ENCODE results near the gene CALHM6. TPM values are rescaled to one million over a fixed set of nuclear protein-coding genes. Genes with fewer than 3 reads are reported as not detected.
"Not testable (repeated sequence)": the region's sequence is repeated elsewhere in the genome, so short reads cannot be mapped to it uniquely, and the experiment has no call there.

The CALHM6 gene
- total RNA-seq, 1 donor from 2014 or later = 2.2 TPM

DNA sequence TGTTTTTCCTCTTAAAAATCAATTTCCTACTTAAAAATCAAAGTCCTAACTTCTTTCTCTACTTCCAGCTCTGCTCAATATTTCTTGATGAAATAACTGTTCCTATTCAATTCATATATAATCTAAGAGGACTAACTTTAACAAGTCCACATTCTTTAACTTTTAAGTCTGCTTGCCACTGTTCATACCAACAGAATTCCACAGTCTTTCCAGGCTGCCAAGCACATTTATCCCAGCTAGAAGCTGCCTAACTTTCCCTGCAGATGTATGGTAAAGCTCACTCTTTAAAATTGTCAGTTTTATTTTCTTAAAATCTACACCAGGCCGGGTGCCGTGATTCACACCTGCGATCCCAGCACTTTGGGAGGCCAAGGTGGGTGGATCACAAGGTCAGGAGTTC is 11.5 kb downstream of the CALHM6 start:
- no peak for ATAC-seq
- no peak for DNase-seq (ENCODE audit: low spot score)

DNA sequence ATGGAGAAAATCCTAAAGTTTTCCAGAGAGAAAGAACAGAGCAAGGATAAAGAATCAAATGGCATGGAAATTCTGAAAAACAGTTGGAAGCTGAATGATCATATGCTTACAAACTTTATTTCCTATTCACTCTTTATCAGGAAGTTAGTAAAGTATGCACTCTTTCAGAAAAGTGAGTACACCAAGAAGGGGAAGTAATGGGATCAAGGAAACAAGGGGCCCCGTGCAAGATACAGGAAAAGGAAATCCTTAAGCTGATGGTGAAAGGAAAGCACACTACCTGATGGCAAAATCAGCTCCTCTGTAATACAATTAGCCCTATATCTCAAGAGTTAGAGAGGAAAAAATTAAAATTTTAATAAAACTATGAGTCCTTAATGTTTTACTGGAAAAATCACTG is 14.0 kb downstream of the CALHM6 start:
- ATAC-seq (no peak), DNase-seq (ENCODE audit: low spot score) (no peak)

DNA sequence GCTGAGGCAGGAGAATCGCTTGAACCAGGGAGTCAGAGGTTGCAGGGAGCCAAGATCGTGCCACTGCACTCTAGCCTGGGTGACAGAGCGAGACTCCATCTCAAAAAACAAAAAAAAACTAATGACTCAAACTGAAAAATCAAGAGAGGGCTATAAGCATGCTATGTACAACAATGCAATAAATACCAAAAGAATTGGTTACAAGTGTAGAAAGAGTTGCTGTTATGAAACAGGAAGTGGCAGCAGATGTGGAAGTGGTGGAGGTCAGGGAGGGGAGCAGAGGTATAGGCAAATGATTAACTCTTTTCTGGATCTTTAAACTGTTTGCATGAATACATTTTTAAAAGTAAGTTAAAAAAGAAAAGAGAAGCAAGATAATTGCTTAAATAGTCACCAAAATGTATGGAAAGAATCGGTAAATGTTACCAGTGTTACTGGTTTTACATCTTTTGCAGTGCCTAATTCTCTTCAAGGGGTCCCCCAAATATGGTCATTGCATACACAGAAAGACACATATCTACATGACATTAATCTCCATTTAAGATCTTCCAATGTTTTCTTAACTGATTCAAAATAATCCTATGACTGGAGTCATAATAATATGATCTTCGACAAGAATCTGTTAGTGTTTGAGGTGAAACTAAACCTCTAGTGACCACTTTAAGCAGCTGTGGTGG is 15.0 kb downstream of the CALHM6 start:
- DNase-seq (ENCODE audit: low spot score) = no peak
- no peak for ATAC-seq

DNA sequence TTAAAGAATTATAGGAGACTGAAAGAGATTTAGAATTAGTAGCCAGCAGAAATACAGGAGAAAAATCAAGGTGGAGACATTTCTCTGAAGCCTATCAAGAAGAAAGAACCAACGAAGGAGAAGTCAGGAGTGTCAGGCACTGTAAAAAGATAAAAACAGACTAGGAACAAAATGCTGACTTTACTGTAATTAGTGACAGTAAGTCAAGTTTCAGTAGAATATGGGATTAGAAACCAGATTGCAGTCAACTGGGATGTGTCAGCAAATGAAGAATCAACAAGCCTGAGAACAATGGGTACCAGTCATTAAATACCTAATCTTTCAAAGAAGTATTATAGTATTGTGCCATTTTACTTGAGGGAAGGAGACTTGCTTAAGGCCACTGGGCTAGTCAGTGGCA is 21.6 kb downstream of the CALHM6 start:
- DNase-seq (ENCODE audit: low spot score) (no peak), ATAC-seq (no peak)

DNA sequence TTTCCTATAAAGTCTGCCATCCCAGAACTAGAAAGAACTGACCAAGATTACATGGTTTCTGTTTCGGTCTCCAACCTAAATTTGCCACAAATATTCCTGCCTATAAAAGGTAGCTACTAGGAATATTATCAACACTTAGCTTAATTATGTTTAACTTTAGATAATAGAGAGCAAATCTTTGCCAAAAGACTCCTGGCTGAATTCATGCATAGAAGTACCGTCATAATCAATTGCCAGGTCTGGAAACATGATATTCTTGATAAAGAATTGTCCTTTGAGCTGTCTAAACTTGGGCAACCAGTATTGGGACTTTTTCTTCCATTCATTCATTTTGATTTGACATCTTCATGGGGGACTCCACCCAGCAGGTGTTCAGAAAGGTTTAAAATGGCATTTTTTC is 22.4 kb downstream of the CALHM6 start:
- DNase-seq (ENCODE audit: low spot score) (no peak), ATAC-seq (no peak)

DNA sequence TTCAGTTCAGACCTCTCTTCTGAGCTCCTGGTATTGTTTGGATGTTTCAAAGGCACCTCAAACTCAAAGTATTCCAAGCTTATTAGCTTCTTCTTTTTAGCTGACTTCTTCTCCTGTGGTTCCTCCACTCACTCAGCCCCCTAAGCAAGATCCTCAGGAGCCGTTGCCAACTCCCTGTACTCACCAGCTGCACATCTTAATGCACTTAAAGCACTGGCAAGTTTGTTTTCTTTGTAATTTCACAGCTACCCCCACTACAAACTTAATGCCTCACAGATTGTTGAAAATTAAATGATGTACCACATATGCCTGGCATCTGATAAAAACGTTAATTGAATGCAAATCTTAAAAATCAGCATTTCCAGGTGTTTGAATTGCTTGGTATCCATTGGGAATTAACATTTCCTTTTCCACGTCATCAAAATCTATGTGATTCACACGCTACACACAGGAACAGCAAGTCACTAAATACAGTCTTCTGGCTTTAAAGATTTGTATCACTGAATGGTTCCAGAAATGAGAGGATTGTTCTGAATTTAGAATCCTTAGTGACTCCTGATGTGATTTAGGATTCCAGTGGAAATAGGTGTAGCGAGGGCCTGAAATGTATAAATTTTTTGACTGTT is 24.5 kb downstream of the CALHM6 start:
- DNase-seq (ENCODE audit: low spot score) (no peak), ATAC-seq (no peak)

DNA sequence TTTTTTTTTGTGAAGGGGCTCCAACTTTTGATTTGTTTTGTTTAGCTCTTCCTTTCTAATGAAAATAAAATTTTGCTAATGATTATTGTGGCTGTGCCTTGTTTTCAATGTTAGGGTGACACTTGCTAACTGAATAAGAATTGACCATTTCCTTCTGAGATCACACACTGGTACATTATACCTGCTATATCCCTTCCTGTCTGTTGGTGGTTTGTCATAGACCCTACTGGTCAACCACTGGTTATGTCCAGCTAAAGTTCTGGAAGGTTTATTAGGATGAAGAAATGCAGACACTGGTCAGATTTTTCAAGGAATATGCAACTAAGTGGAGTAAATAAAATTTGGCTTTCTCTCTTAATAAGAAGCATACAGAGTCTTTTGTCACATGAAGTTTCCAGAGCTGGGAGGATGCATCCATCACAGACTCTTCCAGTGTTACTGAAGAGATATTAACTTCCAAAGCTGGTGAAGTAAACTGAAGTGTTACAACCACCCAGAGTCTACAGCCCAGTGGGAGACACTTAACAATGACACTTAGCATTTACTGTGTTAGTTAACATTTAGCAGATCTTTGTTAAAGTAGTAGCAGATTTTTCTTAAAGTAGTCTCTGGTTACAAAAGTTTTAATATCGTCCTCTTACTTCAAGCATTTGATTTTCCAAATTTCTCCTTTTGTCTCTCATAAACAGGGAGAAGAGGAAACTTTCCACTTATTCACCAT is 30.6 kb downstream of the CALHM6 start:
- DNase-seq (ENCODE audit: low spot score) (no peak), ATAC-seq (no peak)

DNA sequence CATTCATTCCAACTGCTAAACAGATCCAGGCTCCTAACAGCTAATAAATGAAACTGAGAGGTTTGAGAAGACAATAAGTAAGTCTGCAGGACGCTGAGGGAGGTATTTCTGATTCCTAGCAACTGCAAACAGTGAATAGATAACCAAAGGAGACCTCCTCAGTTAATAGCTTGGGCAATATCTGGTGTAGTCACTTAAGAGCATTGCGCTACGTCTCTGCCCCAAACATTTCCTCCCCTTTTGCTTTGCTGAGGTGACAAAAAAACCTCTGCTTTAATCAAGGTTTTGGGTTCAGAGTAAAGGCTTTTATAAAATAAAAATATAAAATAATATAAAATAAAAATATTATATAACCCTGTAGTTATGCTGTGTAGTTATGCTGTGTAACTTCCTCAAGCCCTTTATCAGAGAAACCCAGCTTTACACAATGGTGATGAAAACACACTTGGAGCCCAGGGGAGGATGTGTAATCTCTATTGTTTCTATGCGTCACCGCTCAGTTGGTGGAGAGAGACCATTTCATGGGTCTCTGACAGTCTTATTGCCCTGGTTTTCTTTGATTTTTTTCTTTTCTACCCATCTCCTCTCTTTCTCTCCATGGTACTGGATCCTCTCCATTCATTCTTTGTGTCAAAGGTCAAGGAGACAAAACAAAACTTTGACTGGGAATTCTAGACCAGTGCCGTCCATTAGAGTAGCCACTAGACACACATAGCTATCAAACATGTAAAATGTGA is 31.3 kb downstream of the CALHM6 start:
- DNase-seq (ENCODE audit: low spot score) (no peak), ATAC-seq (no peak)

DNA sequence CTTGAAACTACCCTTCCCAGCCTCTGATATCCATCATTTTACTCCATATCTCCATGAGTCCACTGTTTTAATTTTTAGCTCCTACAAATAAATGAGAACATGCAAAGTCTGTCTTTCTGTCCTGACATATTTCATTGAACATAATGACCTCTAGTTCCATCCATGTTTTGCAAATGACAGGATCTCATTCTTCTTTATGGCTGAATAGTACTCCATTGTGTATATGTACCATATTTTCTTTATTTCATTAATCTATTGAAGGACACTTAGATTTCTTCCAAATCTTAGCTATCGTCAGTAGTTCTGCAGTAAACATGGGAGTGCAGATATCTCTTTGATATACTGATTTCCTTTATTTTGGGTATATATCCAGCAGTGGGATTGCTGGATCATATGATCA is 34.0 kb downstream of the CALHM6 start:
- ATAC-seq; DNase-seq (ENCODE audit: low spot score): not testable (repeated sequence)

DNA sequence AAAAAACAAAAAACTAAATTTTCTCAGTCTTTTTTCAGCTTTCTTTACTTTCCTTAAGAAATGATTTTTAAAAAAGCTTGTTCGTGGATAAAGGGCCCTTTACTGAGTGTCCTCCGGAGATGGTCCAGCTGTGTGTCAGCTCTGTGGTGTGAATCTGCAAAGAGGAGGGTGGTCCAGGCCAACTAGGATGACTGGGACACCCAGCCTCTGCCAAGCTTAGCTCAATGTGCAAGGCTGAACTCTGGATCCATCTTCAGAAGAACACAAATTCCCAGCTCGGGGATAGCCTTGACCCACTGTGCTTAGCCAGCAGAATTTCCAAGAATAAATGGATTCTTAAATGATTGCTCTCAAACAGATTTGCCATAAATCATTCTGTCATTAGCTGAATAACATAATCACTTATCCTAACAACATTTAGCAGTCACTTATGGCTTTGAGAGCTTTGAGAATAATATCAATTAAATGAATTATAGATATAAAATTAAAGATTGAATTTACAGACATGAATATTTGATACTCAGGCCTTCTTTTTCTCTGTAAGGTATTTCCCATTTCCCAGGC is 36.0 kb downstream of the CALHM6 start:
- ATAC-seq = no peak
- DNase-seq (ENCODE audit: low spot score) = no peak

DNA sequence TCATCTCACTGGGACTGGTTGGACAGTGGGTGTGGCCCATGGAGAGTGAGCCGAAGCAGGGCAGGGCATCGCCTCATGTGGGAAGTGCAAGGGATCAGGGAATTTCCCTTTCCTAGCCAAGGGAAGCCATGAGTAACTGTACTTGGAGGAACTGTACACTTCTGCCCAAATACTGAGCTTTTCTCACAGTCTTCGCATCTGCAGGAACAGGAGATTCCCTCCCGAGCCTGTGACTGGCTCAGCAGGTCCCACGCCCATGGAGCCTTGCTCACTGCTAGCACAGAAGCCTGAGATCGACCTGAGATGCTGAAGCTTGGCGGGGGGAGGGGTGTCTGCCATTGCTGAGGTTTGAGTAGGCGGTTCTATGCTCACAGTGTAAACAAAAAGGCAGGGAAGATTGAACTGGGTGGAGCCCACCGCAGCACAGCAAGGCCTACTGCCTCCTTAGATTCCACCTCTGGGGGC is 39.8 kb downstream of the CALHM6 start:
- ATAC-seq = no peak

DNA sequence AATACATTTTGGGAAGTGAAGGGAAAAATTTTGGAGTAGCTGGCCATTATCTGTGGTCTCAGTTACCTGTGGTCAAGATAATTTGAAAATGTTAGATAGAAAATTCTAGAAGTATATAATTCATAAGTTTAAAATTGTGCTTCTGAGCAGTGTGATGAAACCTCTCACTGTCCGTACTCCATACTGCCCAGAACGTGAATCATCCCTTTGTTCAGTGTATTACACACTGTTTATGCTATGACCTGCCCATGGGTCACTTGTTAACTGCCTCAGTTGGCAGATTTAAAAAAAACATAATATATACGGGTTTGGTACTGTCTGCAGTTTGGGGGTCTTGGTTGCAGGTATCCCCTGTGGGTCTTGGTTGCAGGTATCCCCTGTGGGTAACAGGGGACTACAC is 46.1 kb downstream of the CALHM6 start:
- ATAC-seq = no peak
- no peak for DNase-seq (ENCODE audit: low spot score)

More for the DNA sequence above, 39.8 kb downstream of the CALHM6 start:
- DNase-seq (ENCODE audit: low spot score) = no peak

DNA sequence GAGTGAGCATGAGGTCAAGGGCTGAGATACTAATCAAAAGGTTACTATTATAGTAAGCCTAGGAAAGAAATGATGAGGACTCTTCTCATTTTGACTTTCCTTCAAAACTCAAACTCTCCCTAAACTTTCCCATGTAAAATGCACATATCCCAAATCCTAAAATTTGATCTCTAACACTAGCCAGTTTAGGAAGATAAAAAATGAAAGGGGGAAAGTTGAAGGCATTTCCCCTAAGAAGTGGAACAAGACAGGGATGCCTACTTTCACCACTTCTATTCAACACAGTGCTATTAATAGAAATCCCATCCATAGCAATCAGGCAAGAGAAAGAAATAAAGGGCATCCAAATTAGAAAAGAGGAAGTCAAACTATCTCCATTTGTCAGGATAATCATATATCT is 47.4 kb downstream of the CALHM6 start:
- ATAC-seq (no peak), DNase-seq (ENCODE audit: low spot score) (no peak)

DNA sequence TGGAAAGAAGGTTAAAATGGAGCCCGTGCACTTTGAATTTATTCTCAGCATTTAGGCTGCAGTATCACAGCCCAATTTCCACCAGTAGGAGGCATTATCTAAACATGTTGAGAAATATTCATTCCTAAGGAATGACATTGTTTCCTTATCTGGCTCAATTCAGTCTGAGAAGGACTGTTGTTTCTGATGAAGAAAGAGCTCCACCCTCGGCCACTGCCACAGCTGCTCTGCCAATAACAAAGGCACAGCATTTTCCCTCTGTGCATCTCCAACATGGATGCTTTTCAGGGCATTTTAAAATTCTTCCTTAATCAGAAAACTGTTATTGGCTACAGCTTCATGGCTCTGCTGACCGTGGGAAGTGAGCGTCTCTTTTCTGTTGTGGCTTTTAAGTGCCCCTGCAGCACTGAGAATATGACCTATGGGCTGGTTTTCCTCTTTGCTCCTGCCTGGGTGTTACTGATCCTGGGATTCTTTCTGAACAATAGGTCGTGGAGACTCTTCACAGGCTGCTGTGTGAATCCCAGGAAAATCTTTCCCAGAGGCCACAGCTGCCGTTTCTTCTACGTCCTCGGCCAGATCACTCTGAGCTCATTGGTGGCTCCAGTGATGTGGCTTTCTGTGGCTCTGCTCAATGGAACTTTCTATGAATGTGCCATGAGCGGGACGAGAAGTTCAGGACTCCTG is 50.4 kb downstream of the CALHM6 start, which contains the start of gene CALHM5:
Gene CALHM5, plus strand, starts transcription at position 216 of the 687 bp plus-strand sequence. Its CDS starts 58 bp downstream, at position 274.
- ATAC-seq (peak; percentile 68), DNase-seq (ENCODE audit: low spot score) (no peak)

DNA sequence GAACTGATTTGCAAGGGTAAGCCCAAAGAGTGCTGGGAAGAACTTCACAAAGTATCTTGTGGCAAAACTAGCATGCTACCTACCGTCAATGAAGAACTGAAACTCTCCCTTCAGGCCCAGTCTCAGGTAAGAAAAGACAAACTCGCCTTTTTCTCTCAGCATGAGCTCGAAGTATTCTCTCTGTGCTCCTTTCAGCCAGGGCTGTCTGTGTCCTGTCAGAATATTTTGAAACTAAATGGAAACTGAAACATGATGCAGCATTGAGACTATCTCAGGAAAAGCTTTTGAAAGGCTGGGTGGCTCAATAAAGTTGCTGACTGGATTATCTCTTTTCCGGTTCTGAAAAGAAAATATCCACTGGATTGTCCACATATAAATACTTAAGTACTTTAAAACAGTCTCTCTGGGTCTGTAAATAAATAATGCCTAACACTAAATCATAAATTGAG is 51.0 kb downstream of the CALHM6 start:
- no peak for DNase-seq (ENCODE audit: low spot score)
- peak; percentile 23 for ATAC-seq

DNA sequence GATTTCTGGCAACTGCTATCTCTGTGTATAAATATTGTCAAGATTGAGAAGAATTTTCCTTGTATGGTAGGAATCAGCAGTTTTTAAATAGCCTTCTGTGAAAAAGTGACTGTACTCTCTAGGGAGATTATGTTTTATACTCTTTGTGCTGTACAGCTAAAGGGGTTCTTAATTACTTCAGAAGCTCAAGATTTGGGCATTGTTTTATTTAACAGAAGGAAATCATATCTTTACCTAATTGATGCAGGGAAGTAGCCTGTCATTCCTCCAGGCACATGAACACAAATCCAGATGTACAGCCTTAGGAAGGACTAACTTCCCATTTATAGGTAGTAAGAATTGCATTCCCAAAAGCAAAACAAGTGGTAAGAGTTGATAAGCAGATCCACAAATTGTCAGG is 51.6 kb downstream of the CALHM6 start:
- ATAC-seq = no peak
- DNase-seq (ENCODE audit: low spot score) = no peak
